ENCODE data around the gene COL4A2. TPM values are rescaled to one million over a fixed set of nuclear protein-coding genes. Genes with fewer than 3 reads are reported as not detected.

The COL4A2 gene
- total RNA-seq, 4 donors from 2014 or later = 56.6 to 139 (median 89.1) TPM

- Histone ChIP-seq H3K27ac (peak overlapping the region in 1 of 4 donors; percentile 86), H3K9me3 (no peaks in the 10 kb centered on the region), H3K4me3 (no peak overlapping the region), H3K4me1 (peaks cover 0 to 29% (median 0%) of the 10 kb centered on the region in 4 donors), H3K36me3 (no peaks in the 10 kb centered on the region), H3K27me3 (no peaks in the 10 kb centered on the region)
- peak in 1 of 3 donors; percentile 29 for DNase-seq
- TF ChIP-seq POLR2A (IDR thresholded peaks at IDR 0.05) = no peak
- no peak for TF ChIP-seq CTCF (IDR thresholded peaks at IDR 0.05)
Observed at GRCh38 chr13:110333837-110334236, 26.8 kb downstream of the COL4A2 start.

GRCh38 chr13:110334256-110334655 lies 27.2 kb downstream of the COL4A2 start:
- Histone ChIP-seq H3K4me3 (no peak overlapping the region), H3K27ac (peak overlapping the region in 1 of 4 donors; percentile 86), H3K27me3 (no peaks in the 10 kb centered on the region), H3K9me3 (no peaks in the 10 kb centered on the region), H3K4me1 (peaks cover 0 to 27% (median 0%) of the 10 kb centered on the region in 4 donors), H3K36me3 (no peaks in the 10 kb centered on the region)
- peak in 1 of 3 donors; percentile 11 for DNase-seq
- no peak for TF ChIP-seq CTCF (IDR thresholded peaks at IDR 0.05)
- no peak for TF ChIP-seq POLR2A (IDR thresholded peaks at IDR 0.05)

GRCh38 chr13:110334841-110335490 lies 27.9 kb downstream of the COL4A2 start:
- no peak for DNase-seq
- H3K9me3 ChIP-seq = no peaks in the 10 kb centered on the region
- H3K27me3 ChIP-seq = no peaks in the 10 kb centered on the region
- TF ChIP-seq CTCF (IDR thresholded peaks at IDR 0.05) (no peak), POLR2A (IDR thresholded peaks at IDR 0.05) (no peak)
- no peak overlapping the region for H3K4me3 ChIP-seq
- H3K36me3 ChIP-seq = no peaks in the 10 kb centered on the region
- peaks cover 0 to 25% (median 0%) of the 10 kb centered on the region in 4 donors for H3K4me1 ChIP-seq
- peak overlapping the region in 1 of 4 donors; percentile 86 for H3K27ac ChIP-seq

- peaks cover 0 to 35% (median under 1%) of the 10 kb centered on the region in 4 donors for H3K4me1 ChIP-seq
- no peaks in the 10 kb centered on the region for H3K27me3 ChIP-seq
- no peaks in the 10 kb centered on the region for H3K9me3 ChIP-seq
- no peak for TF ChIP-seq CTCF (IDR thresholded peaks at IDR 0.05)
- no peak for TF ChIP-seq POLR2A (IDR thresholded peaks at IDR 0.05)
- peak overlapping the region in 1 of 4 donors; percentile 86 for H3K27ac ChIP-seq
- no peak for DNase-seq
- no peaks in the 10 kb centered on the region for H3K36me3 ChIP-seq
- no peak overlapping the region for H3K4me3 ChIP-seq
Observed at GRCh38 chr13:110336108-110336507, 29.0 kb downstream of the COL4A2 start.

GRCh38 chr13:110336681-110337080 lies 29.6 kb downstream of the COL4A2 start:
- peaks cover 0 to 41% (median 2%) of the 10 kb centered on the region in 4 donors for H3K4me1 ChIP-seq
- DNase-seq = no peak
- no peak overlapping the region for H3K4me3 ChIP-seq
- peak overlapping the region in 3 of 4 donors; percentile 37 to 86 (median 49) for H3K27ac ChIP-seq
- H3K9me3 ChIP-seq = no peaks in the 10 kb centered on the region
- no peaks in the 10 kb centered on the region for H3K36me3 ChIP-seq
- no peaks in the 10 kb centered on the region for H3K27me3 ChIP-seq
- TF ChIP-seq CTCF (IDR thresholded peaks at IDR 0.05) (no peak), POLR2A (IDR thresholded peaks at IDR 0.05) (no peak)
